A549 (cell line): ENCODE measurements around the gene NME7. TPM values are rescaled to one million over a fixed set of nuclear protein-coding genes. Genes with fewer than 3 reads are reported as not detected.

ENCODE experiments used
- ATAC-seq, 2 experiments: fragments of 200-7000 bp in 1 of 2; fragments of >200 bp in 1 of 2; cut with Nextera tagmentation in 1 of 2; cut with Tn5 transposase in 1 of 2; 3 replicates each; pipeline versions ENCODE4 v1.8.0 to v1.9.1; 2018 to 2020; ENCODE audit warnings: mild to moderate bottlenecking in 1 of 2, moderate library complexity in 1 of 2
- CTCF ChIA-PET: fragments of 300-600 bp; sonication (Branson Sonifier 250); formaldehyde crosslinking; extraction: SDS; loops from one replicate; lab custom pipeline; 2021; ENCODE audit warnings: antibody characterized with exemption, inconsistent platforms; lab: Yijun Ruan, JAX
- POLR2A ChIA-PET: fragments of 350-600 bp; formaldehyde crosslinking; extraction: SDS; loops from one replicate; lab custom pipeline; 2021; ENCODE audit warnings: antibody characterized with exemption, inconsistent platforms; lab: Yijun Ruan, JAX
- DNase-seq, 2 experiments: peaks; one replicate each; pipeline versions ENCODE4 v3.0.0 to v3.0.0-alpha.2; 2011 to 2016; ENCODE audit warnings: low read depth in 1 of 2, low spot score in 1 of 2
- FAIRE-seq: peaks from 2 replicates; lab custom pipeline; 2011; peaks lifted over from hg19 to GRCh38; lab: Jason Lieb, UNC
- H3K27ac ChIP-seq, 2 experiments: fragments of >200 bp; sonication (Bioruptor Twin); formaldehyde crosslinking; 3 replicates each; pipeline ENCODE4 v1.5.1; 2016 to 2017
- H3K4me1 ChIP-seq: fragments of >200 bp; sonication (Bioruptor Twin); formaldehyde crosslinking; 3 replicates; pipeline ENCODE4 v1.6.1; 2016
- H3K4me2 ChIP-seq: fragments of >200 bp; sonication (Bioruptor Twin); formaldehyde crosslinking; 3 replicates; pipeline ENCODE4 v1.6.1; 2016
- H3K4me3 ChIP-seq: fragments of >200 bp; sonication (Bioruptor Twin); formaldehyde crosslinking; 3 replicates; pipeline ENCODE4 v1.5.1; 2016
- H3K9me3 ChIP-seq: fragments of >200 bp; sonication (Bioruptor Twin); formaldehyde crosslinking; 3 replicates; pipeline ENCODE4 v1.6.1; 2016
- ATOH8 ChIP-seq: fragments of 250-450 bp; sonication (Bioruptor Pico); IDR thresholded peaks from 2 replicates; pipeline ENCODE4 v1.5.0; 2020; ENCODE audit warnings: low read depth, mild to moderate bottlenecking, moderate library complexity
- BCL3 ChIP-seq: fragments of >200 bp; sonication (Bioruptor Twin); formaldehyde crosslinking; IDR thresholded peaks from 3 replicates; pipeline ENCODE4 v1.6.1; 2016
- CBX2 ChIP-seq: fragments of 200-600 bp; sonication (generic); IDR thresholded peaks from 2 replicates; pipeline ENCODE4 v1.6.1; 2016; ENCODE audit warnings: low read depth, mild to moderate bottlenecking, borderline replicate concordance
- CHD2 ChIP-seq: fragments of 150-350 bp; IDR thresholded peaks from 2 replicates; pipeline ENCODE4 v1.6.1; 2014; ENCODE audit warnings: low read length; ENCODE audit not compliant: partially characterized antibody
- CHD4 ChIP-seq: fragments of 200-600 bp; sonication (generic); IDR thresholded peaks from 2 replicates; pipeline ENCODE4 v1.6.1; 2016; ENCODE audit warnings: antibody characterized with exemption, mild to moderate bottlenecking, borderline replicate concordance
- FOSL2 ChIP-seq, 2 experiments: fragments of 450-650 bp in 1 of 2; fragments of >200 bp in 1 of 2; sonication (Bioruptor Twin) in 1 of 2; formaldehyde crosslinking; IDR thresholded peaks; 2 replicates each; pipeline versions ENCODE4 v1.5.0 to v1.6.1; 2016 to 2020; ENCODE audit warnings: mild to moderate bottlenecking in 1 of 2, moderate library complexity in 1 of 2
- GATA3 ChIP-seq: IDR thresholded peaks from 2 replicates; pipeline ENCODE4 v1.6.1; 2012; ENCODE audit warnings: borderline replicate concordance
- HMGXB4 ChIP-seq: fragments of 250-450 bp; sonication (Bioruptor Pico); IDR thresholded peaks from 2 replicates; pipeline ENCODE4 v1.5.0; 2021; ENCODE audit warnings: mild to moderate bottlenecking, moderate library complexity, borderline replicate concordance
- HOXB13 ChIP-seq: fragments of 250-450 bp; sonication (Bioruptor Pico); IDR thresholded peaks from 2 replicates; pipeline ENCODE4 v1.5.0; 2020; ENCODE audit warnings: low read depth, mild to moderate bottlenecking, moderate library complexity
- MAFK ChIP-seq: fragments of 450-650 bp; IDR thresholded peaks from 2 replicates; pipeline ENCODE4 v1.6.1; 2014; ENCODE audit not compliant: partially characterized antibody
- MAX ChIP-seq: IDR thresholded peaks from 2 replicates; pipeline ENCODE4 v1.6.1; 2012
- MYC ChIP-seq: IDR thresholded peaks from 2 replicates; pipeline ENCODE4 v1.6.1; 2012; ENCODE audit warnings: mild to moderate bottlenecking, inconsistent platforms, low read length, improper control_type of control experiment, borderline replicate concordance
- NPAS2 ChIP-seq: fragments of 250-450 bp; sonication (Bioruptor Pico); IDR thresholded peaks from 2 replicates; pipeline ENCODE4 v1.8.0; 2022; ENCODE audit warnings: mild to moderate bottlenecking, moderate library complexity, borderline replicate concordance
- PHF8 ChIP-seq: fragments of 200-600 bp; sonication (generic); IDR thresholded peaks from 2 replicates; pipeline ENCODE4 v1.6.1; 2016; ENCODE audit warnings: low read depth, mild to moderate bottlenecking, antibody characterized with exemption, moderate library complexity, borderline replicate concordance
- POLR2A ChIP-seq: IDR thresholded peaks from 2 replicates; pipeline ENCODE4 v1.6.1; 2012; ENCODE audit warnings: mild to moderate bottlenecking, low read length
- RAD21 ChIP-seq, 2 experiments: fragments of >200 bp in 1 of 2; sonication (Bioruptor Twin) in 1 of 2; formaldehyde crosslinking in 1 of 2; IDR thresholded peaks in 1 of 2; conservative IDR thresholded peaks in 1 of 2; 2 replicates in 1 of 2; 3 replicates in 1 of 2; pipeline ENCODE4 v1.6.1; 2012 to 2018; ENCODE audit warnings: inconsistent platforms in 1 of 2
- RARB ChIP-seq: fragments of 250-450 bp; sonication (Bioruptor Pico); IDR thresholded peaks from 2 replicates; pipeline ENCODE4 v1.8.0; 2021; ENCODE audit warnings: mild to moderate bottlenecking, moderate library complexity
- RFX5 ChIP-seq: fragments of 450-650 bp; IDR thresholded peaks from 2 replicates; pipeline ENCODE4 v1.7.1; 2014; ENCODE audit warnings: antibody characterized with exemption, mild to moderate bottlenecking, moderate library complexity
- SREBF2 ChIP-seq: fragments of 450-650 bp; IDR thresholded peaks from 2 replicates; pipeline ENCODE4 v1.6.1; 2014; ENCODE audit warnings: mild to moderate bottlenecking, moderate library complexity
- ZC3H11A ChIP-seq: fragments of 450-650 bp; IDR thresholded peaks from 2 replicates; pipeline ENCODE4 v1.6.1; 2014; ENCODE audit warnings: antibody characterized with exemption, mild to moderate bottlenecking
- ZFP36 ChIP-seq: fragments of 450-650 bp; IDR thresholded peaks from 2 replicates; pipeline ENCODE4 v1.6.1; 2014; ENCODE audit warnings: borderline replicate concordance; ENCODE audit not compliant: partially characterized antibody
- WGBS: methylation state at CpG from one replicate; pipeline ENCODE4 v1.1.6; 2017; ENCODE audit errors: missing lambda C conversion rate; 5-methylcytosine and 5-hydroxymethylcytosine counted together
- polyA plus RNA-seq, 4 experiments: library from polyadenylated mRNA; depleted of rRNA in 3 of 4; stranded (reverse); fragments of >200 nt; fragmentation: RNase III in 1 of 4; extraction: RNeasy Plus Mini Kit Qiagen cat#74134 plus additional on column Dnase treatment in 1 of 4; gene quantifications; 2 replicates in 3 of 4; 3 replicates in 1 of 4; pipeline ENCODE4 v1.2.3, GENCODE V29; 2011 to 2017

Gene NME7
- polyA plus RNA-seq, 2 of the 4 experiments (the other 2 are of a cell fraction) = 39.5 to 62.3 TPM

GRCh38 chr1:169249611-169250010 lies 118.0 kb downstream of the NME7 start:
- no peak for FAIRE-seq
- Histone ChIP-seq H3K9me3 (no peaks in the 10 kb centered on the region), H3K4me1 (peaks cover 25% of the 10 kb centered on the region), H3K4me2 (peak overlapping the region; percentile 47; the same call in 2 of the 3 replicates), H3K4me3 (no peak overlapping the region), H3K27ac (no peak overlapping the region; a peak in 1 of 6 replicates)
- no peak for TF ChIP-seq SREBF2
- TF ChIP-seq GATA3 = no peak
- no peak for TF ChIP-seq ZC3H11A
- TF ChIP-seq FOSL2 (IDR thresholded peaks at IDR 0.05) = no peak
- no peak for TF ChIP-seq FOSL2 (CRISPR knock-in tag; IDR thresholded peaks at IDR 0.05)
- TF ChIP-seq RAD21 (conservative IDR thresholded peaks at IDR 0.05 in 1 of 2, IDR thresholded peaks at IDR 0.05 in 1 of 2) = no peak
- TF ChIP-seq POLR2A = no peak
- TF ChIP-seq ATOH8 (CRISPR knock-in tag) = no peak
- no peak for TF ChIP-seq RFX5
- no peak for TF ChIP-seq MYC
- TF ChIP-seq RARB = no peak
- no peak for TF ChIP-seq HMGXB4
- no peak for TF ChIP-seq MAFK
- no peak for TF ChIP-seq ZFP36
- TF ChIP-seq HOXB13 = no peak
- TF ChIP-seq PHF8 = no peak
- TF ChIP-seq MAX = no peak
- no peak for TF ChIP-seq NPAS2 (CRISPR knock-in tag)
- no peak for TF ChIP-seq CBX2
- TF ChIP-seq CHD2 = no peak
- 89% methylated on average over 1 of the region's 1 CpG for WGBS
- ChIA-PET POLR2A (no interaction called here), CTCF (interaction anchor here (0.6 to 1.2 kb wide), 2 partner anchors 96 to 647 kb away, joined by 3 to 4 read pairs; no protein-coding TSS in a partner anchor)
- no peak for ATAC-seq
- DNase-seq = no peak

GRCh38 chr1:169245706-169246105 lies 121.9 kb downstream of the NME7 start:
- POLR2A ChIA-PET = no interaction called here
- TF ChIP-seq CHD2 (no peak), ZC3H11A (no peak), RARB (no peak), BCL3 (no peak), GATA3 (no peak), CHD4 (no peak)
- no peak overlapping the region for H3K4me3 ChIP-seq
- H3K4me2 ChIP-seq = peak overlapping the region; percentile 64
- FAIRE-seq (no peak), DNase-seq (no peak), ATAC-seq (no peak)
- peaks cover 26% of the 10 kb centered on the region for H3K4me1 ChIP-seq
- CTCF ChIA-PET = interaction anchor here (0.9 kb wide), 1 partner anchor 151 kb away, joined by 3 read pairs; no protein-coding TSS in a partner anchor
- H3K9me3 ChIP-seq = no peaks in the 10 kb centered on the region
- WGBS = 18% methylated on average over 1 of the region's 1 CpG
- H3K27ac ChIP-seq = no peak overlapping the region; a peak in 1 of 6 replicates
